HL-60/S4 (cell line): ENCODE data around the gene ABHD10.

Experiments
- in situ Hi-C: fragments of 300-500 bp; cut with MboI; formaldehyde crosslinking; loops from 2 replicates; pipeline ENCODE4 v1.14.3; 2022; ENCODE audit warnings: low sequenced_read_pairs

Gene ABHD10

GRCh38 chr3:111978583-111979433 lies at the start of gene ABHD10:
Gene ABHD10 (plus strand): TSS chr3:111979026. CDS start chr3:111979062, 36 bp downstream.
- in situ Hi-C loops, result no loop called here

- in situ Hi-C loops, result no loop called here
These were observed 49.3 kb upstream of the ABHD10 start for GRCh38 chr3:111929484-111929883.

GRCh38 chr3:111932946-111933345 lies 45.9 kb upstream of the ABHD10 start:
- in situ Hi-C loops, result no loop called here

- in situ Hi-C loops, result no loop called here
These were observed 42.5 kb upstream of the ABHD10 start for GRCh38 chr3:111936191-111936841.

GRCh38 chr3:111936967-111937366 lies 41.9 kb upstream of the ABHD10 start:
- in situ Hi-C loops, result no loop called here

GRCh38 chr3:111937871-111938270 lies 41.0 kb upstream of the ABHD10 start:
- in situ Hi-C loops, result no loop called here

GRCh38 chr3:111939873-111940272 lies 39.0 kb upstream of the ABHD10 start:
- in situ Hi-C loops, result no loop called here

GRCh38 chr3:111943533-111943932 lies 35.3 kb upstream of the ABHD10 start:
- in situ Hi-C loops, result no loop called here

GRCh38 chr3:111944372-111944771 lies 34.5 kb upstream of the ABHD10 start:
- in situ Hi-C loops, result no loop called here

GRCh38 chr3:111947231-111947630 lies 31.6 kb upstream of the ABHD10 start:
- in situ Hi-C loops, result no loop called here

GRCh38 chr3:111948786-111949185 lies 30.0 kb upstream of the ABHD10 start:
- in situ Hi-C loops, result no loop called here

- in situ Hi-C loops, result loop anchor here (25.0 kb wide), 1 partner anchor 237 kb away; no protein-coding TSS in a partner anchor
These were observed 29.1 kb upstream of the ABHD10 start for GRCh38 chr3:111949712-111950111.

- in situ Hi-C loops, result loop anchor here (25.0 kb wide), 1 partner anchor 239 kb away; no protein-coding TSS in a partner anchor
These were observed 27.8 kb upstream of the ABHD10 start for GRCh38 chr3:111951032-111951431.

GRCh38 chr3:111952086-111952485 lies 26.7 kb upstream of the ABHD10 start:
- in situ Hi-C loops, result loop anchor here (25.0 kb wide), 1 partner anchor 240 kb away; no protein-coding TSS in a partner anchor

- in situ Hi-C loops, result loop anchor here (25.0 kb wide), 1 partner anchor 241 kb away; no protein-coding TSS in a partner anchor
These were observed 25.9 kb upstream of the ABHD10 start for GRCh38 chr3:111952866-111953450.

- in situ Hi-C loops, result loop anchor here (25.0 kb wide), 1 partner anchor 242 kb away; no protein-coding TSS in a partner anchor
These were observed 24.4 kb upstream of the ABHD10 start for GRCh38 chr3:111954228-111954990.

- in situ Hi-C loops, result loop anchor here (25.0 kb wide), 1 partner anchor 244 kb away; no protein-coding TSS in a partner anchor
These were observed 22.9 kb upstream of the ABHD10 start for GRCh38 chr3:111955876-111956275.

GRCh38 chr3:111956449-111956848 lies 22.4 kb upstream of the ABHD10 start:
- in situ Hi-C loops, result loop anchor here (25.0 kb wide), 1 partner anchor 244 kb away; no protein-coding TSS in a partner anchor

GRCh38 chr3:111956995-111957734 lies 21.7 kb upstream of the ABHD10 start:
- in situ Hi-C loops, result loop anchor here (25.0 kb wide), 1 partner anchor 245 kb away; no protein-coding TSS in a partner anchor
